ENCODE results near the gene ADGB.

Gene ADGB

DNA sequence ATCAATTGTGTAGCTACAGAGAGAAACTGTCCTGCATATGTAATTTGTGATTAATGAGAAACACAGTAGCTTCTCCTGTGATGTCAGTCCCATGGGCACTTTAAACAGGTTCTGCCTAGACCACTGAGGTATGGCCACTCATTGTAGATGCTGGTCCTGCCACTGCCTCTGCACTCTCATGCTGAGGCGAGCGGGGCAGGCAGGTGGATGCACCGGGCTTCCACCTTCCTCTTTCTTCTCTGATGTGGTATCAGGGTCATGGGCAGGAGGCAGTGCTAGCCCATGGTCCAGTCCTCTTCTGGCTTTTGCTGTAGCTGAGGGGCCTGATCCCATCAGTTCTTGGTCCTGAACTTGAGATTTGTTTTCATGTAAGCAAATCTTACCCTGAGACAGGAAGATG lies 58.7 kb downstream of the ADGB start:
- H3K4me3 ChIP-seq (ENCODE audit: low read depth, low read length), result no peak overlapping the region
- DNase-seq (ENCODE audit: low read depth), result no peak
- TF ChIP-seq, protein P1, sequence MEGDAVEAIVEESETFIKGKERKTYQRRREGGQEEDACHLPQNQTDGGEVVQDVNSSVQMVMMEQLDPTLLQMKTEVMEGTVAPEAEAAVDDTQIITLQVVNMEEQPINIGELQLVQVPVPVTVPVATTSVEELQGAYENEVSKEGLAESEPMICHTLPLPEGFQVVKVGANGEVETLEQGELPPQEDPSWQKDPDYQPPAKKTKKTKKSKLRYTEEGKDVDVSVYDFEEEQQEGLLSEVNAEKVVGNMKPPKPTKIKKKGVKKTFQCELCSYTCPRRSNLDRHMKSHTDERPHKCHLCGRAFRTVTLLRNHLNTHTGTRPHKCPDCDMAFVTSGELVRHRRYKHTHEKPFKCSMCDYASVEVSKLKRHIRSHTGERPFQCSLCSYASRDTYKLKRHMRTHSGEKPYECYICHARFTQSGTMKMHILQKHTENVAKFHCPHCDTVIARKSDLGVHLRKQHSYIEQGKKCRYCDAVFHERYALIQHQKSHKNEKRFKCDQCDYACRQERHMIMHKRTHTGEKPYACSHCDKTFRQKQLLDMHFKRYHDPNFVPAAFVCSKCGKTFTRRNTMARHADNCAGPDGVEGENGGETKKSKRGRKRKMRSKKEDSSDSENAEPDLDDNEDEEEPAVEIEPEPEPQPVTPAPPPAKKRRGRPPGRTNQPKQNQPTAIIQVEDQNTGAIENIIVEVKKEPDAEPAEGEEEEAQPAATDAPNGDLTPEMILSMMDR (IDR thresholded peaks at IDR 0.05; ENCODE audit: control insufficient read depth, extremely low read depth, insufficient read depth), result no peak

DNA sequence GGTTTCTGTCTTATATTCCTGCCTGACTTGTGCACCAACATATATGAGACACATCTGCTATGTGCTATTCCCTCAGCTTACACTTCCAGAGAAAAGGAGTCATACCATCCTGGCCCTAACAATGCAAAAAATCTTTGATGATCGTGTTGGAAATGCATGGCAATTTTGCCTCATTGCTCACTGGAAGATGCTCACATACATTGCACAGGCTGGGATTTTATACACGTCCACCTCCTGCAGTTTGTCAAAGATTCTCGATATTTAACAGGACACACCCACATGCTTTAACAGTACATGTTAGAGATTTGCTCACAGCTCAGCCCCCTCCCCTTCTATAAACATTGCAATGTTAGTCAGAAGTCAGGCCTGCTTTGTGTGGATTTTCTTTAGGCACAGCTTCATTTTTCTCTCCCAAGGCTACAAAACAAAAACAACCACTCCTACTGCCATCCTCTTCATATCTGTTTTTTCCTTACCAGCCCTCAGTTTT lies 66.1 kb downstream of the ADGB start:
- no peak overlapping the region for H3K4me3 ChIP-seq (ENCODE audit: low read depth, low read length)
- TF ChIP-seq, protein P1 (IDR thresholded peaks at IDR 0.05; ENCODE audit: control insufficient read depth, extremely low read depth, insufficient read depth), result no peak
- no peak for DNase-seq (ENCODE audit: low read depth)

DNA sequence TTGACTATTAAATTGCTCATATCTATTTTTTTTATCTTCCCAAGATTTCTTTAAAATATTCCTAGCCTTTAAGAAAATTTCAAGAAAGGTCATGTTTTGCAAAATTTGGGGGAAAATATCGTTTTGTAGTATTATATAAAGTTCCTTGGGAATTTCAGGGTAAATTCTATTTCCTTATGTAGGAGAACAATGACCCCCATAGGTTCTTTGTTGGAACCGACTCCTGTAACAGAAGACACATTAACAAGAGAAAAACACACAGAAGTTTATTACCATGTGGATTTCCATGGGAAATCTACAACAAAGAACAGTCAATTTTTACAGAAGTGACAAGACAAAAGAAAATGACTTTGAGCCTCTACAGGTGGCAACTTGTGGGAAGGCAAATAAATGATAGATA lies 68.1 kb downstream of the ADGB start:
- H3K4me3 ChIP-seq (ENCODE audit: low read depth, low read length), result no peak overlapping the region
- TF ChIP-seq, protein P1 (IDR thresholded peaks at IDR 0.05; ENCODE audit: control insufficient read depth, extremely low read depth, insufficient read depth), result no peak
- no peak for DNase-seq (ENCODE audit: low read depth)

DNA sequence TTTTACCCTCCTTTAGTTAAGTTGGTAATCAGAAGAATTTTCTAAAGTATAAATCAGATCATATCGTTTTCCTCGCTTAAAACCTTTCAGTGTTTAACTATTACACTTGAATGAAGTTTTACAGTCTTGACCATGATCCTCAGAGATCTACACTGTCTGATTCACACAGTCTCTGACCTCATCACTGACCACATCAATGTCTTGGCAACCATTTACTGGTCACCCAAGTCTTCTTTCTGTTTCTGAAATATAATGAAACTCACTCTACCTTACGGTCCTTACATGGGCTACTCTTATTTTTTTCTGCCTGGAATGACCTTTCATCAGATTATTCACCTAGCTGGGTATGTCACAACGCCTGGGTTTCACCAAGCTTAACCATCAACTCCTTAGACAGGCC lies 71.4 kb downstream of the ADGB start:
- TF ChIP-seq, protein P1 (IDR thresholded peaks at IDR 0.05; ENCODE audit: control insufficient read depth, extremely low read depth, insufficient read depth), result no peak
- no peak overlapping the region for H3K4me3 ChIP-seq (ENCODE audit: low read depth, low read length)
- no peak for DNase-seq (ENCODE audit: low read depth)

DNA sequence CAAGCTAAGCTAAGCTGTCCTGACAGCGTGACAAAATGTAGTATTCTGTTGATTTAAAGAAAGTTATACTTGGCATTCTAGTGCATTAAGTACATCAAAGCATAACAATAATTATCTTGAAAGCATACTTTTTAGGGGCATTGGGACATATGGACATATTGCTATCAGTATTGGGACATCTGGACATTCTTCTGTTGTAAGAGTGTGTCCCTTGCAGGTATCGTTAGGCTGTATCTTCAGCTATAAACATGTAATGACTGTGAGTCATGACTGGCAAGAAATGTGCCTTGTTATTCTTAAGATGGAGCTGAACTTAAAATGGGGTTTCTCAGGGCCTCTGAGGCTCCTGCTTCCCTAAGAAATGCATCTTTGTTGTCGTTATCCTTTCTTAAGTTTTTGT lies 74.3 kb downstream of the ADGB start:
- DNase-seq (ENCODE audit: low read depth), result no peak
- H3K4me3 ChIP-seq (ENCODE audit: low read depth, low read length), result no peak overlapping the region
- TF ChIP-seq, protein P1 (IDR thresholded peaks at IDR 0.05; ENCODE audit: control insufficient read depth, extremely low read depth, insufficient read depth), result no peak

DNA sequence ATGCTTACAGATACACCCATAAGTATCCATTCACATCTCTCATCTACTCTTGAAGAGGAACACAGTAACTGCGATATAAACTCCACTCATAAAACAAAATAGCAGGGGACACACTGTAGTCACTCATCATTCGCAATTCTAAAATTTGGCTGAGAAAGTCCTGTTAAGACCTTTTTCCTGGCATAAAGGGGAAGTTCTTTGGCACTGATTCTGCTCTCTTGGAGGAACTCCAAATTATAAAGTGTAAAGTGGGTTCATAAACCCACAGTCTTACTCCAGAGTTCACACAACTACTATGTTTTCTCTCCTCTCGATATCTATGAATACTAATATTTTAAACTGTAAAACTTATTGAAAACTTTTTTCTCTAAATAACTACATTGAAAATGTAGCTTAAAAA lies 80.6 kb downstream of the ADGB start:
- TF ChIP-seq, protein P1 (IDR thresholded peaks at IDR 0.05; ENCODE audit: control insufficient read depth, extremely low read depth, insufficient read depth), result no peak
- no peak for DNase-seq (ENCODE audit: low read depth)
- no peak overlapping the region for H3K4me3 ChIP-seq (ENCODE audit: low read depth, low read length)

DNA sequence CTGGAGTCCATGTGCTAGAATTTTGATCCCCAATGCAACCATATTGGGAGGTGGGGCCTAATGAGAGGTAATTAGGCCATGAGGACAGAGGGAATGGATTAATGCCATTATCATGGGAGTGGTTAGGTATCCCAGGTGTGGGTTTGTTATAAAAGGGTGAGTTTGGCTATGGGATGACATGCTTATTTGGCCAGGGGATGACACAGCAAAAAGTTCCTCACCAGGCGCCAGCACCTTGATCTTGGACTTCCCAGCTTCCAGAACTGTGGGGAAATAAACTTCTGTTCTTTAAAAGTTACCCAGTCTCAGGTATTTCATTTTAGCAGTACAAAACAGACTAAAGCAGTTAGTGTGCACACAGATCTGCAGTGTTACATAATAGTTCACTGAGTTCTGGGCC lies 84.1 kb downstream of the ADGB start:
- TF ChIP-seq, protein P1 (IDR thresholded peaks at IDR 0.05; ENCODE audit: control insufficient read depth, extremely low read depth, insufficient read depth), result no peak
- no peak for DNase-seq (ENCODE audit: low read depth)
- H3K4me3 ChIP-seq (ENCODE audit: low read depth, low read length), result no peak overlapping the region
